ENCODE measurements around the gene TMEM150A.

DNA sequence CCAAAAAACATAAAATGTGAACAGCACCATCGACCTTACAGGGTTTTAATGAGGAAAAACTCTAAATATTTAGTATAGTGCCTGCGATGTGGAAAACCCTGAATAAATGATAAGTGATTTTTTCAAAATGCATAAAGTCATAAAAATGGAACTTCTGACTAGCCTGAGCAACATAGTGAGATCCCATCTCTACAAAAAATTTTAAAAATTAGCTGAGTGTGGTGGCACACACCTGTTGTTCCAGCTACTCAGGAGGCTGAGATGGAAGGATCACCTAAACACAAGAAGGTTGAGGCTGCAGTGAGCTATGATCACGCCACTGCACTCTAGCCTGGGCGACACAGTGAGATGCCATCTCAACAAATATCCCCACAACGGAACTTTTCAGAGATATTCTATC, 45.4 kb downstream of the TMEM150A start:
- TF ChIP-seq POLR2A (IDR thresholded peaks at IDR 0.05) = no peak
- TF ChIP-seq, protein P1, sequence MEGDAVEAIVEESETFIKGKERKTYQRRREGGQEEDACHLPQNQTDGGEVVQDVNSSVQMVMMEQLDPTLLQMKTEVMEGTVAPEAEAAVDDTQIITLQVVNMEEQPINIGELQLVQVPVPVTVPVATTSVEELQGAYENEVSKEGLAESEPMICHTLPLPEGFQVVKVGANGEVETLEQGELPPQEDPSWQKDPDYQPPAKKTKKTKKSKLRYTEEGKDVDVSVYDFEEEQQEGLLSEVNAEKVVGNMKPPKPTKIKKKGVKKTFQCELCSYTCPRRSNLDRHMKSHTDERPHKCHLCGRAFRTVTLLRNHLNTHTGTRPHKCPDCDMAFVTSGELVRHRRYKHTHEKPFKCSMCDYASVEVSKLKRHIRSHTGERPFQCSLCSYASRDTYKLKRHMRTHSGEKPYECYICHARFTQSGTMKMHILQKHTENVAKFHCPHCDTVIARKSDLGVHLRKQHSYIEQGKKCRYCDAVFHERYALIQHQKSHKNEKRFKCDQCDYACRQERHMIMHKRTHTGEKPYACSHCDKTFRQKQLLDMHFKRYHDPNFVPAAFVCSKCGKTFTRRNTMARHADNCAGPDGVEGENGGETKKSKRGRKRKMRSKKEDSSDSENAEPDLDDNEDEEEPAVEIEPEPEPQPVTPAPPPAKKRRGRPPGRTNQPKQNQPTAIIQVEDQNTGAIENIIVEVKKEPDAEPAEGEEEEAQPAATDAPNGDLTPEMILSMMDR (IDR thresholded peaks at IDR 0.05) = no peak

Measured in esophagus squamous epithelium (tissue), 4 donors.